ENCODE data around the gene PRLR. TPM values are rescaled to one million over a fixed set of nuclear protein-coding genes. Genes with fewer than 3 reads are reported as not detected.
A peak's percentile ranks its signal among the peaks of the same experiment; 100 is the strongest.

PRLR gene
- total and polyA plus RNA-seq, 2 of the 13 experiments (the other 11 are each of a cell fraction or from before 2014, with no cell fraction given), result 12.2 to 13.3 TPM

DNA sequence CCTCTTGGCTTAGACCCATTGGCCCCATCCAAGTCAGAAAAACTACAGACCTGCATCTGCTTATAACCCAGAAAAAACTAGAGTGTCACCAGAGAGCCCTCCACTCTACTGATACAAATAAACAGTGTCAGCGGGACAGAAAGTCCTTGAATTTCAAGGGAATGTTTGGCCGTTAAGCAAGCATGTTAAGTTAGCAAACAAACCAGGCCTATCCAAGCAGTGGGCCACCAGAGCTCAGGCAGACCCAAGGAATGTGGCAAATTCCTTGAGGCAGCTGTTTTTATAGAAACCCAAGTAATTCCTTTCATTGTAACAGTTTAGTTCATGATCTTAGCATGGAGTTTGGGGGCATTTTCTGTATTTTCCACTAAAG lies 70.9 kb downstream of the PRLR start (continued):
- TF ChIP-seq IRF1 (CRISPR knock-in tag; IDR thresholded peaks at IDR 0.05; ENCODE audit: low read depth), result no peak
- no peak; the same call in 1 of the 2 replicates for TF ChIP-seq KDM6A (CRISPR knock-in tag; IDR thresholded peaks at IDR 0.05; ENCODE audit: low read depth)
- TF ChIP-seq ZNF839 (CRISPR knock-in tag; IDR thresholded peaks at IDR 0.05; ENCODE audit: borderline replicate concordance), result no peak
- TF ChIP-seq TRIM22 (IDR thresholded peaks at IDR 0.05), result no peak
- no peak for TF ChIP-seq ZSCAN31 (CRISPR knock-in tag; IDR thresholded peaks at IDR 0.05; ENCODE audit: low read depth)
- no peak for TF ChIP-seq RFXAP (CRISPR knock-in tag; IDR thresholded peaks at IDR 0.05; ENCODE audit: borderline replicate concordance)
- peak; percentile 28; the same call in 1 of the 2 replicates for TF ChIP-seq CREM (IDR thresholded peaks at IDR 0.05)
- TF ChIP-seq CREM (CRISPR knock-in tag; IDR thresholded peaks at IDR 0.05), result no peak
- TF ChIP-seq CAMTA2 (CRISPR knock-in tag; IDR thresholded peaks at IDR 0.05; ENCODE audit: borderline replicate concordance), result no peak
- TF ChIP-seq SETDB1 (CRISPR knock-in tag; IDR thresholded peaks at IDR 0.05; ENCODE audit: borderline replicate concordance), result no peak
- no peak for TF ChIP-seq ZNF382 (CRISPR knock-in tag; IDR thresholded peaks at IDR 0.05; ENCODE audit: borderline replicate concordance)
- no peak for TF ChIP-seq ZNF766 (CRISPR knock-in tag; IDR thresholded peaks at IDR 0.05; ENCODE audit: borderline replicate concordance)
- TF ChIP-seq REPIN1 (CRISPR knock-in tag; IDR thresholded peaks at IDR 0.05; ENCODE audit: borderline replicate concordance, low read depth), result peak; percentile 54; the same call in 1 of the 2 replicates
- TF ChIP-seq, protein P1, sequence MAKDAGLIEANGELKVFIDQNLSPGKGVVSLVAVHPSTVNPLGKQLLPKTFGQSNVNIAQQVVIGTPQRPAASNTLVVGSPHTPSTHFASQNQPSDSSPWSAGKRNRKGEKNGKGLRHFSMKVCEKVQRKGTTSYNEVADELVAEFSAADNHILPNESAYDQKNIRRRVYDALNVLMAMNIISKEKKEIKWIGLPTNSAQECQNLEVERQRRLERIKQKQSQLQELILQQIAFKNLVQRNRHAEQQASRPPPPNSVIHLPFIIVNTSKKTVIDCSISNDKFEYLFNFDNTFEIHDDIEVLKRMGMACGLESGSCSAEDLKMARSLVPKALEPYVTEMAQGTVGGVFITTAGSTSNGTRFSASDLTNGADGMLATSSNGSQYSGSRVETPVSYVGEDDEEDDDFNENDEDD (CRISPR knock-in tag; IDR thresholded peaks at IDR 0.05; ENCODE audit: borderline replicate concordance), result no peak
- TF ChIP-seq, protein P2, sequence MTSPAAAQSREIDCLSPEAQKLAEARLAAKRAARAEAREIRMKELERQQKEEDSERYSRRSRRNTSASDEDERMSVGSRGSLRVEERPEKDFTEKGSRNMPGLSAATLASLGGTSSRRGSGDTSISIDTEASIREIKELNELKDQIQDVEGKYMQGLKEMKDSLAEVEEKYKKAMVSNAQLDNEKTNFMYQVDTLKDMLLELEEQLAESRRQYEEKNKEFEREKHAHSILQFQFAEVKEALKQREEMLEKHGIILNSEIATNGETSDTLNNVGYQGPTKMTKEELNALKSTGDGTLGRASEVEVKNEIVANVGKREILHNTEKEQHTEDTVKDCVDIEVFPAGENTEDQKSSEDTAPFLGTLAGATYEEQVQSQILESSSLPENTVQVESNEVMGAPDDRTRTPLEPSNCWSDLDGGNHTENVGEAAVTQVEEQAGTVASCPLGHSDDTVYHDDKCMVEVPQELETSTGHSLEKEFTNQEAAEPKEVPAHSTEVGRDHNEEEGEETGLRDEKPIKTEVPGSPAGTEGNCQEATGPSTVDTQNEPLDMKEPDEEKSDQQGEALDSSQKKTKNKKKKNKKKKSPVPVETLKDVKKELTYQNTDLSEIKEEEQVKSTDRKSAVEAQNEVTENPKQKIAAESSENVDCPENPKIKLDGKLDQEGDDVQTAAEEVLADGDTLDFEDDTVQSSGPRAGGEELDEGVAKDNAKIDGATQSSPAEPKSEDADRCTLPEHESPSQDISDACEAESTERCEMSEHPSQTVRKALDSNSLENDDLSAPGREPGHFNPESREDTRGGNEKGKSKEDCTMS (CRISPR knock-in tag; conservative IDR thresholded peaks at IDR 0.05), result no peak
- no peak for TF ChIP-seq PCBP1 (IDR thresholded peaks at IDR 0.05; ENCODE audit: borderline replicate concordance, low read depth, low read length)
- no peak for TF ChIP-seq NR0B2 (CRISPR knock-in tag; IDR thresholded peaks at IDR 0.05)
- TF ChIP-seq TCF7L2 (IDR thresholded peaks at IDR 0.05; ENCODE audit: low read depth, low read length), result no peak
- TF ChIP-seq SKI (IDR thresholded peaks at IDR 0.05; ENCODE audit: partially characterized antibody), result no peak
- peak; percentile 29; the same call in 1 of the 2 replicates for TF ChIP-seq TCF7 (IDR thresholded peaks at IDR 0.05; ENCODE audit: low read depth)
- no peak for TF ChIP-seq U2AF2 (IDR thresholded peaks at IDR 0.05; ENCODE audit: low read depth, low read length)
- no peak for TF ChIP-seq AKAP8 (CRISPR knock-in tag; IDR thresholded peaks at IDR 0.05)
- TF ChIP-seq GTF3A (CRISPR knock-in tag; conservative IDR thresholded peaks at IDR 0.05), result no peak
- TF ChIP-seq ZNF451 (CRISPR knock-in tag; IDR thresholded peaks at IDR 0.05), result no peak
